Endothelial cell of umbilical vein (primary cell): ENCODE data around the gene STYXL1. TPM values are rescaled to one million over a fixed set of nuclear protein-coding genes. Genes with fewer than 3 reads are reported as not detected.

ENCODE experiments used
- BruUV-seq: library from RNA; stranded (reverse); fragments of 400-500 nt; replicated peaks from 2 replicates; lab custom pipeline; 2021; lab: Mats Ljungman, UMichigan
- CTCF ChIA-PET: fragments of 300-600, 350-600 bp; sonication (Branson Sonifier 250); formaldehyde crosslinking; loops from one replicate; lab custom pipeline; 2021; ENCODE audit warnings: antibody characterized with exemption, inconsistent platforms; lab: Charles Lee
- POLR2A ChIA-PET: fragments of 300-600, 350-600 bp; sonication (Branson Sonifier 250); formaldehyde crosslinking; loops from one replicate; lab custom pipeline; 2021; ENCODE audit warnings: antibody characterized with exemption, inconsistent platforms; lab: Charles Lee
- DNase-seq: peaks from one replicate; pipeline ENCODE4 v3.0.0-alpha.2; 2011; ENCODE audit warnings: low read depth, low spot score
- FAIRE-seq: peaks from 2 replicates; lab custom pipeline; 2011; peaks lifted over from hg19 to GRCh38; lab: Jason Lieb, UNC
- H2AFZ ChIP-seq: 2 replicates; pipeline ENCODE4 v1.6.0; 2012; ENCODE audit warnings: low read depth, low read length, control low read depth, inconsistent platforms
- H3K27ac ChIP-seq: 2 replicates; pipeline ENCODE4 v1.5.1; 2011; ENCODE audit warnings: low read depth, mild to moderate bottlenecking, control low read depth, low read length, moderate library complexity; ENCODE audit not compliant: insufficient read depth
- H3K27me3 ChIP-seq, 2 experiments: 2 replicates each; pipeline versions ENCODE4 v1.6.0 to v1.6.1; 2011; ENCODE audit warnings: low read length in 2 of 2, mixed read lengths in 1 of 2; ENCODE audit not compliant: control insufficient read depth in 2 of 2, insufficient read depth in 2 of 2
- H3K36me3 ChIP-seq, 2 experiments: 2 replicates in 1 of 2; 3 replicates in 1 of 2; pipeline ENCODE4 v1.5.1; 2011; ENCODE audit warnings: low read length in 2 of 2, mild to moderate bottlenecking in 1 of 2, moderate library complexity in 1 of 2; ENCODE audit not compliant: control insufficient read depth in 2 of 2, insufficient read depth in 2 of 2; ENCODE audit errors: extremely low read depth in 1 of 2
- H3K4me1 ChIP-seq: 3 replicates; pipeline ENCODE4 v1.5.1; 2011; ENCODE audit warnings: mild to moderate bottlenecking, low read length; ENCODE audit not compliant: control insufficient read depth, insufficient read depth; ENCODE audit errors: extremely low read depth
- H3K4me2 ChIP-seq: 2 replicates; pipeline ENCODE4 v1.6.1; 2011; ENCODE audit warnings: low read length, control low read depth, mixed read lengths; ENCODE audit not compliant: insufficient read depth
- H3K4me3 ChIP-seq, 3 experiments: fragments of 200-600 bp in 1 of 3; sonication (generic), shearing (Covaris generic) in 1 of 3; replicated peaks in 1 of 3; 2 replicates each; pipeline ENCODE4 v1.5.1; 2011 to 2016; ENCODE audit warnings: control low read depth in 3 of 3, low read length in 3 of 3, mild to moderate bottlenecking in 2 of 3, inconsistent platforms in 1 of 3, low read depth in 1 of 3, moderate library complexity in 1 of 3; ENCODE audit not compliant: insufficient read depth in 1 of 3
- H3K79me2 ChIP-seq: 2 replicates; pipeline ENCODE4 v1.6.0; 2012; ENCODE audit warnings: low read length, inconsistent platforms; ENCODE audit not compliant: control insufficient read depth, insufficient read depth
- H3K9ac ChIP-seq: replicated peaks from 2 replicates; pipeline ENCODE3; 2011; ENCODE audit warnings: low read length, control low read depth; ENCODE audit not compliant: insufficient read depth; ENCODE audit errors: extremely low read depth
- H3K9me1 ChIP-seq: replicated peaks from 3 replicates; pipeline ENCODE4 v1.6.0; 2011; ENCODE audit warnings: mild to moderate bottlenecking, low read length; ENCODE audit not compliant: control insufficient read depth, insufficient read depth; ENCODE audit errors: extremely low read depth
- H3K9me3 ChIP-seq: replicated peaks from 2 replicates; pipeline ENCODE4 v1.5.1; 2012; ENCODE audit warnings: low read length, inconsistent platforms; ENCODE audit not compliant: control insufficient read depth, insufficient read depth
- H4K20me1 ChIP-seq: replicated peaks from 2 replicates; pipeline ENCODE3; 2011; ENCODE audit warnings: mild to moderate bottlenecking, low read length; ENCODE audit not compliant: control insufficient read depth, insufficient read depth; ENCODE audit errors: extremely low read depth
- EZH2 ChIP-seq: IDR thresholded peaks from 2 replicates; pipeline ENCODE4 v1.6.1; 2012; ENCODE audit warnings: borderline replicate concordance, low read depth, mild to moderate bottlenecking, moderate library complexity, low read length, inconsistent platforms; ENCODE audit not compliant: severe bottlenecking
- FOS ChIP-seq: IDR thresholded peaks from 2 replicates; pipeline ENCODE4 v1.6.1; 2011; ENCODE audit warnings: mild to moderate bottlenecking, low read length, moderate library complexity, borderline replicate concordance; ENCODE audit not compliant: insufficient read depth
- GATA2 ChIP-seq: IDR thresholded peaks from 2 replicates; pipeline ENCODE4 v1.7.0; 2011; ENCODE audit warnings: low read depth, mild to moderate bottlenecking, moderate library complexity, mixed read lengths, low read length; ENCODE audit not compliant: insufficient read length, insufficient read depth
- JUN ChIP-seq: IDR thresholded peaks from 2 replicates; pipeline ENCODE4 v1.6.1; 2011; ENCODE audit warnings: borderline replicate concordance, low read depth; ENCODE audit not compliant: insufficient read length, insufficient read depth
- MYC ChIP-seq: IDR thresholded peaks from one replicate; pipeline ENCODE4 v1.6.1; 2011; ENCODE audit warnings: mild to moderate bottlenecking, low read depth, low read length
- POLR2A ChIP-seq: IDR thresholded peaks from 2 replicates; pipeline ENCODE4 v1.6.1; 2012; ENCODE audit warnings: low read depth, mild to moderate bottlenecking, control low read depth, low read length
- POLR2AphosphoS5 ChIP-seq: IDR thresholded peaks from 2 replicates; pipeline ENCODE4 v1.6.1; 2012; ENCODE audit warnings: low read depth, mild to moderate bottlenecking, control low read depth, low read length, moderate library complexity; ENCODE audit not compliant: insufficient read depth
- dilution Hi-C: fragments of 300-500 bp; cut with MboI; formaldehyde crosslinking; loops from one replicate; pipeline ENCODE4 v1.15.0; 2019; ENCODE audit warnings: low sequenced_read_pairs; ENCODE audit not compliant: extremely low pct_ligation_motif_present
- intact Hi-C: fragments of 100-400 bp; cut with micrococcal nuclease; formaldehyde crosslinking; loops from one replicate; pipeline ENCODE4 v1.10.0; 2022
- polyA plus RNA-seq, 4 experiments: library from polyadenylated mRNA; depleted of rRNA in 3 of 4; stranded (reverse) in 3 of 4; unstranded in 1 of 4; fragments of >200 nt; gene quantifications; 2 replicates each; pipeline versions ENCODE4 v1.2.1 to v1.2.3, GENCODE V29; 2011 to 2012; ENCODE audit warnings: missing spikeins in 1 of 4
- total RNA-seq: library from RNA; stranded (reverse); gene quantifications from 2 replicates; pipeline ENCODE4 v1.2.3, GENCODE V29; 2021
- TF ChIP-seq, protein P1 (sequence below): IDR thresholded peaks from 2 replicates; pipeline ENCODE4 v1.6.1; 2011; ENCODE audit not compliant: insufficient read depth, insufficient read length
- TF ChIP-seq, protein P2 (sequence below), 2 donors: IDR thresholded peaks; 1 replicate in 1 of 2; 2 replicates in 1 of 2; pipeline ENCODE4 v1.5.1; 2011; ENCODE audit warnings: low read length in 2 of 2, mild to moderate bottlenecking in 2 of 2, moderate library complexity in 2 of 2, control low read depth in 1 of 2, inconsistent platforms in 1 of 2, low read depth in 1 of 2; ENCODE audit not compliant: insufficient read depth in 1 of 2; ENCODE audit errors: extremely low read depth in 1 of 2

Gene STYXL1
- total and polyA plus RNA-seq, 2 donors (not counting 3 experiments of a cell fraction or from before 2014, with no cell fraction given), result 23.0 to 67.6 TPM

DNA sequence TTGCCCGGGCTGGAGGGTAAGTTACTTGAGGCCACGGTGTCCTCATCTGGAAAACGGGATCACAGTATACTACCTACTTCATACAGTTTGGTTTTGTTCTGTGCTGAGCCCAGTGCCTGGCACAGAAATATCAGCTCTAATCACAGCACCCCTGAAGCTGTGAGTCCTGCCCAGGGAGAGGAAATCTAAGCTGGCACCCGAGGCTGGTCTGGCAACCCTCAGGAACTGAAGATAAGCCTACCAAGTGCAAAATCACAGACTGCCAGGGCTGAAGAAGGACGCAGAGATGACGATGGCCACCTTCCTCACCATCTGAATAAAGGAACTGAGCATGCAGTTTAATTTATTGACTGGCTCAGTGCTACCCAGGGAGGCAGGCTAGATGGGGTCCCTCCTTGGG lies 45.7 kb downstream of the STYXL1 start:
- dilution Hi-C loops, result no loop called here
- H4K20me1 ChIP-seq, result no peaks in the 10 kb centered on the region
- no peak overlapping the region for H3K4me2 ChIP-seq
- H3K9me3 ChIP-seq, result no peaks in the 10 kb centered on the region
- DNase-seq, result no peak
- no TSS peak for BruUV-seq
- peaks cover 0 to 20% of the 10 kb centered on the region in 2 experiments for H3K36me3 ChIP-seq
- H3K9me1 ChIP-seq, result no peaks in the 10 kb centered on the region
- no peaks in the 10 kb centered on the region for H3K79me2 ChIP-seq
- no peak overlapping the region for H2AFZ ChIP-seq
- H3K27me3 ChIP-seq, result no peaks in the 10 kb centered on the region
- intact Hi-C loops, result no loop called here
- TF ChIP-seq MYC (no peak), POLR2AphosphoS5 (no peak), JUN (no peak), EZH2 (no peak), FOS (no peak), POLR2A (no peak), GATA2 (no peak)
- TF ChIP-seq, protein P1, sequence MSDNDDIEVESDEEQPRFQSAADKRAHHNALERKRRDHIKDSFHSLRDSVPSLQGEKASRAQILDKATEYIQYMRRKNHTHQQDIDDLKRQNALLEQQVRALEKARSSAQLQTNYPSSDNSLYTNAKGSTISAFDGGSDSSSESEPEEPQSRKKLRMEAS, result no peak
- TF ChIP-seq, protein P2, sequence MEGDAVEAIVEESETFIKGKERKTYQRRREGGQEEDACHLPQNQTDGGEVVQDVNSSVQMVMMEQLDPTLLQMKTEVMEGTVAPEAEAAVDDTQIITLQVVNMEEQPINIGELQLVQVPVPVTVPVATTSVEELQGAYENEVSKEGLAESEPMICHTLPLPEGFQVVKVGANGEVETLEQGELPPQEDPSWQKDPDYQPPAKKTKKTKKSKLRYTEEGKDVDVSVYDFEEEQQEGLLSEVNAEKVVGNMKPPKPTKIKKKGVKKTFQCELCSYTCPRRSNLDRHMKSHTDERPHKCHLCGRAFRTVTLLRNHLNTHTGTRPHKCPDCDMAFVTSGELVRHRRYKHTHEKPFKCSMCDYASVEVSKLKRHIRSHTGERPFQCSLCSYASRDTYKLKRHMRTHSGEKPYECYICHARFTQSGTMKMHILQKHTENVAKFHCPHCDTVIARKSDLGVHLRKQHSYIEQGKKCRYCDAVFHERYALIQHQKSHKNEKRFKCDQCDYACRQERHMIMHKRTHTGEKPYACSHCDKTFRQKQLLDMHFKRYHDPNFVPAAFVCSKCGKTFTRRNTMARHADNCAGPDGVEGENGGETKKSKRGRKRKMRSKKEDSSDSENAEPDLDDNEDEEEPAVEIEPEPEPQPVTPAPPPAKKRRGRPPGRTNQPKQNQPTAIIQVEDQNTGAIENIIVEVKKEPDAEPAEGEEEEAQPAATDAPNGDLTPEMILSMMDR (IDR thresholded peaks at IDR 0.05; ENCODE audit: extremely low read depth in 1 of 2, insufficient read depth in 1 of 2, low read depth in 1 of 2, low read length in 2 of 2), result no peak
- POLR2A ChIA-PET, result no interaction called here
- H3K4me1 ChIP-seq, result no peaks in the 10 kb centered on the region
- no peak overlapping the region for H3K27ac ChIP-seq
- no peak overlapping the region for H3K9ac ChIP-seq
- CTCF ChIA-PET, result interaction anchor here (1.6 kb wide), 1 partner anchor 18 kb away, joined by 3 read pairs; no protein-coding TSS in a partner anchor
- H3K4me3 ChIP-seq, result no peak overlapping the region
- FAIRE-seq, result no peak
